Measurements from ENCODE around the gene ZNF594. TPM values are rescaled to one million over a fixed set of nuclear protein-coding genes. Genes with fewer than 3 reads are reported as not detected.
"Not testable (repeated sequence)": the region's sequence is repeated elsewhere in the genome, so short reads cannot be mapped to it uniquely, and the experiment has no call there.

ZNF594 gene
- total RNA-seq, 4 donors from 2014 or later, result 1.1 to 6.7 (median 2.9) TPM

DNA sequence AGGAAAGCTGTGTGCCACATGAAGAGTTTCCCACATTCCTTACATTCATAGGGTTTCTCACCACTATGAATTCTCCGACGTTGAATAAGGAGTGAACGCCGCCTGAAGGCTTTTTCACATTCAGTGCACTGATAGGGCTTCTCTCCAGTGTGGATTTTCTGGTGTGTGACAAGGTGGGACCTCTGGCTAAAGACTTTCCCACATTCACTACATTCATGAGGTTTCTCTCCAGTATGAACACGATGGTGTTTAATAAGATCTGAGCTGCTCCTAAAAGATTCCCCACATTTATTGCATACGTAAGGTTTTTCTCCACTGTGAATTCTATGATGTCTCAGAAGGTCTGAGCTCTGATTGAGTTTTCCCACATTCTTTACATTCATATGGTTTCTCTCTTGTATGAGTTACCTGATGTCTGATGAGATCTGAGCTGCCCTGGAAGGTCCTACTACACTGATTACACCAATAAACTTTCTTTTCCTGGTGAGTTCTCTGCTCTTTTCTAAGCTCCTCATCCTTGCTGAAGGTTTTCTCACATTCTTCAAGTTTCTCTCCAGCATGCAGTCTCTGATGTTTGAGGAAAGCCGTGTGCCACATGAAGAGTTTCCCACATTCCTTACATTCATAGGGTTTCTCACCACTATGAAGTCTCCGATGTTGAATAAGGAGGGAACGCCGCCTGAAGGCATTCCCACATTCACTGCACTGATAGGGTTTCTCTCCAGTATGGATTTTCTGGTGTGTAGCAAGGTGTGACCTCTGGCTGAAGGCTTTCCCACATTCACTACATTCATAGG, 10.0 kb downstream of the ZNF594 start:
- ATAC-seq (no peak), DNase-seq (no peak)
- in situ Hi-C loops (cut with MboI; ENCODE audit: low sequenced_read_pairs in 4 of 4) (no loop called here), intact Hi-C loops (cut with DNase I; ENCODE audit: low total_unique reads) (no loop called here)
- Histone ChIP-seq H3K4me1 (no peaks in the 10 kb centered on the region), H3K4me3 (peak overlapping the region in 1 of 4 donors; percentile 37), H3K27ac (no peak overlapping the region), H3K27me3 (no peaks in the 10 kb centered on the region), H3K9me3 (peaks cover 22 to 89% (median 33%) of the 10 kb centered on the region in 3 donors), H3K36me3 (peaks cover 0 to 58% of the 10 kb centered on the region in 2 donors)
- TF ChIP-seq, protein P1, sequence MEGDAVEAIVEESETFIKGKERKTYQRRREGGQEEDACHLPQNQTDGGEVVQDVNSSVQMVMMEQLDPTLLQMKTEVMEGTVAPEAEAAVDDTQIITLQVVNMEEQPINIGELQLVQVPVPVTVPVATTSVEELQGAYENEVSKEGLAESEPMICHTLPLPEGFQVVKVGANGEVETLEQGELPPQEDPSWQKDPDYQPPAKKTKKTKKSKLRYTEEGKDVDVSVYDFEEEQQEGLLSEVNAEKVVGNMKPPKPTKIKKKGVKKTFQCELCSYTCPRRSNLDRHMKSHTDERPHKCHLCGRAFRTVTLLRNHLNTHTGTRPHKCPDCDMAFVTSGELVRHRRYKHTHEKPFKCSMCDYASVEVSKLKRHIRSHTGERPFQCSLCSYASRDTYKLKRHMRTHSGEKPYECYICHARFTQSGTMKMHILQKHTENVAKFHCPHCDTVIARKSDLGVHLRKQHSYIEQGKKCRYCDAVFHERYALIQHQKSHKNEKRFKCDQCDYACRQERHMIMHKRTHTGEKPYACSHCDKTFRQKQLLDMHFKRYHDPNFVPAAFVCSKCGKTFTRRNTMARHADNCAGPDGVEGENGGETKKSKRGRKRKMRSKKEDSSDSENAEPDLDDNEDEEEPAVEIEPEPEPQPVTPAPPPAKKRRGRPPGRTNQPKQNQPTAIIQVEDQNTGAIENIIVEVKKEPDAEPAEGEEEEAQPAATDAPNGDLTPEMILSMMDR (IDR thresholded peaks at IDR 0.05 in 4 of 5, conservative IDR thresholded peaks at IDR 0.05 in 1 of 5), result no peak
- no peak for TF ChIP-seq POLR2A (IDR thresholded peaks at IDR 0.05)

DNA sequence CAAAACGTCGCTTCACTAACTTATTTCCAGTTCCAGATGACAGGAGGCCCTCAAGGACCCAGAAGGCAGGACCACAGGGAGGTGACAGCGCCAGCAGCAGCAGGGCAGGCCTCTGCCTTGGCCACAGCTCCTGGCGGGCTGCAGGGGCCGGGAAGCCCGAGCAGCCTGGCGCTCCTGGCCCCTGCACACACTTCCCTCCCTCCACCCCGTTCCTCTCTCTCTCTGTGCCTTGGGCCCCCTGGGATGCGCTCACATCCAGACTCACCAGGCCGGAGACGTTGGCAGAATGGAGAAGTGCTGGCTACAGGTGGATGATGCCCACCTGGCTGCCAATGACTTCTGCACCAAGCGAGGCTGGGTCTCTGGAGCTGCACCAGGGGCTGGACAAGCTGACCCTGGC, 12.7 kb downstream of the ZNF594 start:
- intact Hi-C loops (cut with DNase I; ENCODE audit: low total_unique reads), result no loop called here
- peaks cover 0 to 66% of the 10 kb centered on the region in 2 donors for H3K36me3 ChIP-seq

DNA sequence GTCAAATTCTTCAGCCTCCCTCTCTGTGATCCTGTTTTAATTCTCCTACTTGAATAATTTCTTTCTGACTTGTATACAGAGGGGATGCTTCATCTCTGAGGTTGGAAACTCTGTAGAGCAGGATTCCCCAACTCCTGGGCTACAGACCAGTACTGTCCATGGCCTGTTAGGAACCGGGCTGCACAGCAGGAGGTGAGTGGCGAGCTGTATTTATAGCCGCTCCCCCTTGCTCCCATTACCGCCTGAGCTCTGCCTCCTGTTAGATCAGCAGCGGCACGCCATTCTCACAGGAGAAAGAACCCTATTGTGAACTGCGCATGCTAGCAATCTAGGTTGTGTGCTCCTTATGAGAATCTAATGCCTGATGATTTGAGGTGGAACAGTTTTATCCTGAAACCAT, 16.6 kb downstream of the ZNF594 start:
- H3K4me1 ChIP-seq; ATAC-seq; DNase-seq; H3K27me3 ChIP-seq; H3K4me3 ChIP-seq; intact Hi-C loops (cut with DNase I; ENCODE audit: low total_unique reads); H3K27ac ChIP-seq; in situ Hi-C loops (cut with MboI; ENCODE audit: low sequenced_read_pairs in 4 of 4): not testable (repeated sequence)
- H3K9me3 ChIP-seq, result peaks cover 0 to 32% (median 3%) of the 10 kb centered on the region in 3 donors
- peaks cover 0 to 48% of the 10 kb centered on the region in 2 donors for H3K36me3 ChIP-seq

More for the DNA sequence above, 12.7 kb downstream of the ZNF594 start:
- in situ Hi-C loops (cut with MboI; ENCODE audit: low sequenced_read_pairs in 4 of 4), result no loop called here
- TF ChIP-seq, protein P1 (IDR thresholded peaks at IDR 0.05 in 4 of 5, conservative IDR thresholded peaks at IDR 0.05 in 1 of 5), result no peak
- TF ChIP-seq POLR2A (IDR thresholded peaks at IDR 0.05), result no peak
- Histone ChIP-seq H3K4me1 (no peaks in the 10 kb centered on the region), H3K27ac (no peak overlapping the region), H3K4me3 (peak overlapping the region in 1 of 4 donors; percentile 19), H3K9me3 (peaks cover 17 to 72% (median 30%) of the 10 kb centered on the region in 3 donors), H3K27me3 (no peaks in the 10 kb centered on the region)
- ATAC-seq (no peak), DNase-seq (no peak)

DNA sequence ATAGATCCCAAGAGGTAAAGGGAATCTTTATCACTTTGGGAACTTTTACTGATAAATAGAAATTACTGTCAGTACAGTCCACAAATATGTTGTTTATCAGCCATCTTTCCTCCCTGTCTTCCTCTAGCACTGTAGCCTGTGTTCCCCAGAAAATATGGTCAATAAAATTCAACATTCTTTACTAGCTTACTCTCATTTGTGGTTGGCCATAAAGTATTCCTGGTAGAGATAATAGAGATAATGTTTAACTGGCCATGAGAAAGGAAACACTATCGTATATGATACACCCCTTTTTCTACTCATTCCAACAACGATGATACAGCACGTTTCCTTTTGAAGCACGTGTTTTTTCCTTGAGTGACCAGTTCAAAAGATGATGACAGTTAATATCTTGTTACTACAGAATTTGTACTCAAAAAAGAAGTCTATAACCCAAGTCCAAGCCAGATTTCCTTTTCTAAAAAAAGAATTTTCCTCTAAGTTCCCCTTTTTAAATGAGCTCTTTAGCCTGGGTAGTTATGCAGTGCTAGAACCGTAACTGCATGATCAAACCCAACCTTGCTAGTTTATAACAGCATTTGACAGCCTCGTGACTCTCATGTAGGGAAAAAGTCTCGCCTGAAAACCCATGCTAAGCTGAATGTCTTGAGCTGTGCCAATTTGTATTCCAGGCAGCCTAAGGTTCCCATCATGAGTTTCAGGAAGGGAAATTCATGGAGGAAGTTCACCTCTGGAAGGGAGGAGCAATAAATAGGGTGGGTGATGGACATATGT, 25.7 kb downstream of the ZNF594 start:
- H3K4me3 ChIP-seq; H3K4me1 ChIP-seq; intact Hi-C loops (cut with DNase I; ENCODE audit: low total_unique reads): not testable (repeated sequence)

DNA sequence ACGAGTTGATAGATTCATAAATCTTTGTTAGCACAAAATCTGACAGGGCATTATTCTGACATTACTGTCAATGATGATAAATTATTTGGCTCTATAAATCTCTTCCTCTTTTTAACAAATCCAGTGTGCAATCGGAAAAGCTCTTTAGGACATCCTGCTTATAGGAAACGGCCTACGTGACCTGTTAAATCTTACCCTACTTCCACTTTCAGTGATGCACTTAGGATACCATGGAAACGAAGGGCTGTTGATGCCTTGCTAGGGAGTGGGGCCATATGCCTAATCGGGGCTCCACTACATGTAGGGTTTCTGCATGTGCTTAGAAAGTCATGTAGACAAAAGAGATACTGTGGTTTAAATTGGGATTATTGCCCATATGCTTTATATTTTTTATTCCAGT, 27.2 kb downstream of the ZNF594 start:
- no peak overlapping the region for H3K4me3 ChIP-seq
- DNase-seq (no peak), ATAC-seq (no peak)
- intact Hi-C loops (cut with DNase I; ENCODE audit: low total_unique reads) (no loop called here), in situ Hi-C loops (cut with MboI; ENCODE audit: low sequenced_read_pairs in 4 of 4) (no loop called here)
- no peaks in the 10 kb centered on the region for H3K27me3 ChIP-seq
- H3K27ac ChIP-seq, result no peak overlapping the region
- no peaks in the 10 kb centered on the region for H3K36me3 ChIP-seq
- no peaks in the 10 kb centered on the region for H3K4me1 ChIP-seq
- TF ChIP-seq, protein P1 (IDR thresholded peaks at IDR 0.05 in 4 of 5, conservative IDR thresholded peaks at IDR 0.05 in 1 of 5), result no peak
- TF ChIP-seq POLR2A (IDR thresholded peaks at IDR 0.05), result no peak
- H3K9me3 ChIP-seq, result no peaks in the 10 kb centered on the region

More for the DNA sequence above, 25.7 kb downstream of the ZNF594 start:
- ATAC-seq; in situ Hi-C loops (cut with MboI; ENCODE audit: low sequenced_read_pairs in 4 of 4); H3K36me3 ChIP-seq; H3K27me3 ChIP-seq; H3K9me3 ChIP-seq; DNase-seq; H3K27ac ChIP-seq: not testable (repeated sequence)

DNA sequence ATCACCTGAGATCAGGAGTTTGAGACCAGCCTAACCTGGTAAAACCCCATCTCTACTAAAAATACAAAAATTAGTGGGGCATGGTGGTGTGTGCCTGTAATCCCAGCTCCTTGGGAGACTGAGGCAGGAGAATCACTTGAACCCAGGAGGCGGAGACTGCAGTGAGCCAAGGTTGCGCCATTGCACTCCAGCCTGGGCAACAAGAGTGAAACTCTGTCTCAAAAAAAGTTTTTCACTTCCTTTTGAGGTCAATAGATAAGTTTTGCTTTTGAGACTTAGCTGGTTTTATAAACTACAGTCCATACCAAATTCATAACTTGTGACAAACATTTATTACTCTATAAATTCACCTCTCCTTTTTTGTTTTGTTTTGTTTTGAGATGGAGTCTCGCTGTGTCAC, 29.9 kb downstream of the ZNF594 start:
- H3K27me3 ChIP-seq; ATAC-seq; in situ Hi-C loops (cut with MboI; ENCODE audit: low sequenced_read_pairs in 4 of 4); H3K4me3 ChIP-seq; DNase-seq; H3K4me1 ChIP-seq; H3K9me3 ChIP-seq; H3K36me3 ChIP-seq; intact Hi-C loops (cut with DNase I; ENCODE audit: low total_unique reads); H3K27ac ChIP-seq: not testable (repeated sequence)

DNA sequence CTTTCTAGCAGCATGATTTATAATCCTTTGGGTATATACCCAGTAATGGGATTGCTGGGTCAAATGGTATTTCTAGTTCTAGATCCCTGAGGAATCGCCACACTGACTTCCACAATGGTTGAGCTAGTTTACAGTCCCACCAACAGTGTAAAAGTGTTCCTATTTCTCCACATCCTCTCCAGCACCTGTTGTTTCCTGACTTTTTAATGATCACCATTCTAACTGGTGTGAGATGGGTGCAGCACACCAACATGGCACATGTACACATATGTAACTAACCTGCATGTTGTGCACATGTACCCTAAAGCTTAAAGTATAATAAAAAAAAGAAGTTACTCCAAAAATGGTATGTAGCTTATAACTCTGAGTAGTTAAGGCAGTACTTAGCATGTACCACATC, 31.0 kb downstream of the ZNF594 start:
- H3K36me3 ChIP-seq; H3K4me3 ChIP-seq; DNase-seq; in situ Hi-C loops (cut with MboI; ENCODE audit: low sequenced_read_pairs in 4 of 4); H3K9me3 ChIP-seq; ATAC-seq; H3K27ac ChIP-seq; H3K4me1 ChIP-seq; H3K27me3 ChIP-seq; intact Hi-C loops (cut with DNase I; ENCODE audit: low total_unique reads): not testable (repeated sequence)

DNA sequence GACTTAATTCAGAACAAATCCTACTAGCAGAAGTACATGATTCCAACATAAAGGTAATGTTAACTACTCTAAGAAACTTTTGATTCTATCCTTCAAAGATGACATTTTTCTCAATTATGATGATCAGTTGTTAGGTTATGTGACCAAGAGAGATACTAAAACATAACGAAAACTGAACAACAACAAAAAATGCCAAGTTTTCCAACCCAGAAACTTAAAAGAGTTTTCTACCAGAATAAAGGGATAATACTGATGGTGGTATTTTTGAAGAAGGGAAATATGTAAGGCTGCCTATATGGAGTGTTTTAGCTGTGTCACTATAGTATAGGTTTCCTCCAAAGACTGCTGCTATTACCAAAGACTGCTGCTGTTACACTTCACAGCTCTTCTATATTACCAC, 45.5 kb downstream of the ZNF594 start:
- H3K4me3 ChIP-seq; H3K36me3 ChIP-seq; DNase-seq; ATAC-seq; H3K4me1 ChIP-seq; H3K27me3 ChIP-seq; in situ Hi-C loops (cut with MboI; ENCODE audit: low sequenced_read_pairs in 4 of 4); intact Hi-C loops (cut with DNase I; ENCODE audit: low total_unique reads); H3K9me3 ChIP-seq; H3K27ac ChIP-seq: not testable (repeated sequence)
